ENCODE measurements around the gene SPAG16. TPM values are rescaled to one million over a fixed set of nuclear protein-coding genes. Genes with fewer than 3 reads are reported as not detected.

The SPAG16 gene
- total and polyA plus RNA-seq, 2 of the 13 experiments (the other 11 are each of a cell fraction or from before 2014, with no cell fraction given) = 9.6 to 26.5 TPM

DNA sequence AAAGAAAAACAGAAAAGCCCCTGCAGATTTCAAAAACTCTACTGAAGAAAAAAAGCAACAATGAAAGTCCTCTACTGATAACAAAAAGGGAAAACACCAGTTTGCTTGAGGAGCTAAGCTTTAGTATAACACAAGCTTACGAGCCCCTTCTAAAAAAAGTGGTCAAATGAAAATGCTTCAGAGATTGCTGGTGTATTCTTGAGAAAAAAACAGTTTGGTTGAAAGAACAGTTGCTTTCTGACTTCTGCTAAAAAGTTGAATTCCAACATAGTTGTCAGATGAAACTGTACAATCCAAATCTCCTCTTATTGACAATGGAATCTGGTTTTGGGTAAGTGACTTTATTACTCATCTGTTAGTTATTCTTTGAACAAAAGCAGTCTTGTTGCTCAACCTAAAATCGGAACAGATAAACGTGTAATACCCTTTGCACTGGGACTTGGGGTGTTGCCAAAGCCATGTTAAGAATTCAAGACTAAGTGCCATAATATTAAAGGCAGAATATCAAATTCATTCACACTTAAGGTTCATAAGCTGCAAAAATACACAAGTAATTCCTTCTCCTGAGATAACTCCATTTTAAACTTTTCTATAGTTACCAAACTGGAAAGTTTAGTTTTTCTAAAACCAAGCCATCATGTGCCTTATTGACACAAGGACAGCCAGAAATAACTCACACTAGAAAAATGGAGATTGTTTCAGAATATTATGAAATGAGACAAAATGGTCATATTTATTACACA lies 45.3 kb upstream of the SPAG16 start (continued):
- TF ChIP-seq ZC3H13 (CRISPR knock-in tag; IDR thresholded peaks at IDR 0.05) = no peak
- peak; percentile 68; the same call in 1 of the 2 replicates for TF ChIP-seq HNF4G (IDR thresholded peaks at IDR 0.05; ENCODE audit: borderline replicate concordance, low read depth, low read length)
- no peak for TF ChIP-seq HNF4G (CRISPR knock-in tag; IDR thresholded peaks at IDR 0.05; ENCODE audit: borderline replicate concordance, low read depth)
- peak; percentile 80; the same call in 1 of the 2 replicates for TF ChIP-seq AHDC1 (CRISPR knock-in tag; IDR thresholded peaks at IDR 0.05; ENCODE audit: borderline replicate concordance)
- TF ChIP-seq, protein P1, sequence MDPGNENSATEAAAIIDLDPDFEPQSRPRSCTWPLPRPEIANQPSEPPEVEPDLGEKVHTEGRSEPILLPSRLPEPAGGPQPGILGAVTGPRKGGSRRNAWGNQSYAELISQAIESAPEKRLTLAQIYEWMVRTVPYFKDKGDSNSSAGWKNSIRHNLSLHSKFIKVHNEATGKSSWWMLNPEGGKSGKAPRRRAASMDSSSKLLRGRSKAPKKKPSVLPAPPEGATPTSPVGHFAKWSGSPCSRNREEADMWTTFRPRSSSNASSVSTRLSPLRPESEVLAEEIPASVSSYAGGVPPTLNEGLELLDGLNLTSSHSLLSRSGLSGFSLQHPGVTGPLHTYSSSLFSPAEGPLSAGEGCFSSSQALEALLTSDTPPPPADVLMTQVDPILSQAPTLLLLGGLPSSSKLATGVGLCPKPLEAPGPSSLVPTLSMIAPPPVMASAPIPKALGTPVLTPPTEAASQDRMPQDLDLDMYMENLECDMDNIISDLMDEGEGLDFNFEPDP (CRISPR knock-in tag; conservative IDR thresholded peaks at IDR 0.05) = 0 out of 2 replicates have a peak, but pooled peaks have one; percentile 29
- TF ChIP-seq NKX3-1 (CRISPR knock-in tag; IDR thresholded peaks at IDR 0.05) = no peak
- peak; percentile 30; the same call in 1 of the 2 replicates for TF ChIP-seq HMG20A (CRISPR knock-in tag; IDR thresholded peaks at IDR 0.05; ENCODE audit: borderline replicate concordance)
- TF ChIP-seq STAT5B (CRISPR knock-in tag; IDR thresholded peaks at IDR 0.05) = no peak
- TF ChIP-seq, protein P2, sequence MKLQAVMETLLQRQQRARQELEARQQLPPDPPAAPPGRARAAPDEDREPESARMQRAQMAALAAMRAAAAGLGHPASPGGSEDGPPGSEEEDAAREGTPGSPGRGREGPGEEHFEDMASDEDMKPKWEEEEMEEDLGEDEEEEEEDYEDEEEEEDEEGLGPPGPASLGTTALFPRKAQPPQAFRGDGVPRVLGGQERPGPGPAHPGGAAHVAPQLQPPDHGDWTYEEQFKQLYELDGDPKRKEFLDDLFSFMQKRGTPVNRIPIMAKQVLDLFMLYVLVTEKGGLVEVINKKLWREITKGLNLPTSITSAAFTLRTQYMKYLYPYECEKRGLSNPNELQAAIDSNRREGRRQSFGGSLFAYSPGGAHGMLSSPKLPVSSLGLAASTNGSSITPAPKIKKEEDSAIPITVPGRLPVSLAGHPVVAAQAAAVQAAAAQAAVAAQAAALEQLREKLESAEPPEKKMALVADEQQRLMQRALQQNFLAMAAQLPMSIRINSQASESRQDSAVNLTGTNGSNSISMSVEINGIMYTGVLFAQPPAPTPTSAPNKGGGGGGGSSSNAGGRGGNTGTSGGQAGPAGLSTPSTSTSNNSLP (IDR thresholded peaks at IDR 0.05; ENCODE audit: low read depth, low read length) = 0 out of 2 replicates have a peak, but pooled peaks have one; percentile 56
- no peak for TF ChIP-seq SIX4 (CRISPR knock-in tag; IDR thresholded peaks at IDR 0.05)
- TF ChIP-seq CEBPB (IDR thresholded peaks at IDR 0.05; ENCODE audit: borderline replicate concordance, low read depth, low read length) = peak; percentile 95
- no peak for TF ChIP-seq ZNF335 (CRISPR knock-in tag; IDR thresholded peaks at IDR 0.05)
- TF ChIP-seq FOXA3 (CRISPR knock-in tag; IDR thresholded peaks at IDR 0.05) = peak; percentile 89
- TF ChIP-seq AKAP8 (CRISPR knock-in tag; IDR thresholded peaks at IDR 0.05) = no peak
- no peak for TF ChIP-seq STAG1 (CRISPR knock-in tag; IDR thresholded peaks at IDR 0.05)
- TF ChIP-seq, protein P3, sequence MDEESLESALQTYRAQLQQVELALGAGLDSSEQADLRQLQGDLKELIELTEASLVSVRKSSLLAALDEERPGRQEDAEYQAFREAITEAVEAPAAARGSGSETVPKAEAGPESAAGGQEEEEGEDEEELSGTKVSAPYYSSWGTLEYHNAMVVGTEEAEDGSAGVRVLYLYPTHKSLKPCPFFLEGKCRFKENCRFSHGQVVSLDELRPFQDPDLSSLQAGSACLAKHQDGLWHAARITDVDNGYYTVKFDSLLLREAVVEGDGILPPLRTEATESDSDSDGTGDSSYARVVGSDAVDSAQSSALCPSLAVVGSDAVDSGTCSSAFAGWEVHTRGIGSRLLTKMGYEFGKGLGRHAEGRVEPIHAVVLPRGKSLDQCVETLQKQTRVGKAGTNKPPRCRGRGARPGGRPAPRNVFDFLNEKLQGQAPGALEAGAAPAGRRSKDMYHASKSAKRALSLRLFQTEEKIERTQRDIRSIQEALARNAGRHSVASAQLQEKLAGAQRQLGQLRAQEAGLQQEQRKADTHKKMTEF (CRISPR knock-in tag; IDR thresholded peaks at IDR 0.05) = 0 out of 2 replicates have a peak, but pooled peaks have one; percentile 41
- peak; percentile 22; the same call in 1 of the 2 replicates for TF ChIP-seq ZNF12 (CRISPR knock-in tag; IDR thresholded peaks at IDR 0.05)
- TF ChIP-seq LCORL (IDR thresholded peaks at IDR 0.05) = peak; percentile 99
- peak; percentile 90 for TF ChIP-seq LCORL (CRISPR knock-in tag; IDR thresholded peaks at IDR 0.05)
